IPS-18a (cell line): ENCODE measurements around the gene FXYD3.
A peak's percentile ranks its signal among the peaks of the same experiment; 100 is the strongest.

Source experiments
- H3K27ac ChIP-seq: one replicate; pipeline ENCODE4 v1.5.1; 2013; ENCODE audit warnings: low read length
- H3K27me3 ChIP-seq: one replicate; pipeline ENCODE4 v1.6.1; 2013; ENCODE audit warnings: mild to moderate bottlenecking, low read length; ENCODE audit not compliant: control insufficient read depth, insufficient read depth
- H3K36me3 ChIP-seq: one replicate; pipeline ENCODE4 v1.6.1; 2013; ENCODE audit warnings: low read depth, low read length; ENCODE audit not compliant: control insufficient read depth
- H3K4me1 ChIP-seq: one replicate; pipeline ENCODE4 v1.6.1; 2013; ENCODE audit warnings: low read depth, low read length; ENCODE audit not compliant: control insufficient read depth
- H3K4me3 ChIP-seq: one replicate; pipeline ENCODE4 v1.5.1; 2013; ENCODE audit warnings: low read length
- H3K9ac ChIP-seq: one replicate; pipeline ENCODE4 v1.6.1; 2013; ENCODE audit warnings: mild to moderate bottlenecking, low read length, moderate library complexity
- H3K9me3 ChIP-seq: one replicate; pipeline ENCODE4 v1.6.1; 2013; ENCODE audit warnings: low read depth, low read length; ENCODE audit not compliant: control insufficient read depth

Gene FXYD3

GRCh38 chr19:35140962-35141836, 25.6 kb downstream of the FXYD3 start:
- Histone ChIP-seq H3K4me3 (peak overlapping the region; percentile 66), H3K4me1 (peaks cover 14% of the 10 kb centered on the region), H3K27ac (no peak overlapping the region), H3K9me3 (no peaks in the 10 kb centered on the region), H3K36me3 (no peaks in the 10 kb centered on the region), H3K27me3 (peaks cover 30% of the 10 kb centered on the region), H3K9ac (no peak overlapping the region)

- Histone ChIP-seq H3K4me1 (peaks cover 14% of the 10 kb centered on the region), H3K9ac (peak overlapping the region; percentile 21), H3K27me3 (peaks cover 30% of the 10 kb centered on the region), H3K36me3 (no peaks in the 10 kb centered on the region), H3K27ac (no peak overlapping the region), H3K4me3 (peak overlapping the region; percentile 66), H3K9me3 (no peaks in the 10 kb centered on the region)
Measured at GRCh38 chr19:35141837-35142605, 26.4 kb downstream of the FXYD3 start.

GRCh38 chr19:35142606-35143230, 27.1 kb downstream of the FXYD3 start:
- H3K4me1 ChIP-seq: peaks cover 14% of the 10 kb centered on the region
- H3K9me3 ChIP-seq: no peaks in the 10 kb centered on the region
- H3K27me3 ChIP-seq: peaks cover 30% of the 10 kb centered on the region
- H3K9ac ChIP-seq: peak overlapping the region; percentile 21
- peak overlapping the region; percentile 66 for H3K4me3 ChIP-seq
- H3K36me3 ChIP-seq: no peaks in the 10 kb centered on the region
- no peak overlapping the region for H3K27ac ChIP-seq

GRCh38 chr19:35143231-35143715, 27.6 kb downstream of the FXYD3 start, which contains the start of gene FXYD7:
TSS of gene FXYD7 (plus strand) at chr19:35143255. CDS start at chr19:35143334, 79 bp downstream.
- Histone ChIP-seq H3K4me3 (peak within 1 kb of the TSS; percentile 66), H3K27me3 (peaks cover 30% of the 10 kb centered on the region), H3K9ac (peak within 1 kb of the TSS; percentile 21), H3K9me3 (no peaks in the 10 kb centered on the region), H3K36me3 (no peaks in the 10 kb centered on the region), H3K27ac (no peak within 1 kb of the TSS), H3K4me1 (peaks cover 14% of the 10 kb centered on the region)

GRCh38 chr19:35143818-35144217, 28.2 kb downstream of the FXYD3 start:
- Histone ChIP-seq H3K9me3 (no peaks in the 10 kb centered on the region), H3K4me3 (peak overlapping the region; percentile 45), H3K4me1 (peaks cover 14% of the 10 kb centered on the region), H3K9ac (no peak overlapping the region), H3K36me3 (no peaks in the 10 kb centered on the region), H3K27ac (no peak overlapping the region), H3K27me3 (peaks cover 30% of the 10 kb centered on the region)

GRCh38 chr19:35144259-35144599, 28.6 kb downstream of the FXYD3 start:
- H3K36me3 ChIP-seq: no peaks in the 10 kb centered on the region
- H3K27ac ChIP-seq: no peak overlapping the region
- H3K27me3 ChIP-seq: peaks cover 30% of the 10 kb centered on the region
- H3K4me1 ChIP-seq: peaks cover 14% of the 10 kb centered on the region
- no peaks in the 10 kb centered on the region for H3K9me3 ChIP-seq
- H3K4me3 ChIP-seq: no peak overlapping the region
- no peak overlapping the region for H3K9ac ChIP-seq

DNA sequence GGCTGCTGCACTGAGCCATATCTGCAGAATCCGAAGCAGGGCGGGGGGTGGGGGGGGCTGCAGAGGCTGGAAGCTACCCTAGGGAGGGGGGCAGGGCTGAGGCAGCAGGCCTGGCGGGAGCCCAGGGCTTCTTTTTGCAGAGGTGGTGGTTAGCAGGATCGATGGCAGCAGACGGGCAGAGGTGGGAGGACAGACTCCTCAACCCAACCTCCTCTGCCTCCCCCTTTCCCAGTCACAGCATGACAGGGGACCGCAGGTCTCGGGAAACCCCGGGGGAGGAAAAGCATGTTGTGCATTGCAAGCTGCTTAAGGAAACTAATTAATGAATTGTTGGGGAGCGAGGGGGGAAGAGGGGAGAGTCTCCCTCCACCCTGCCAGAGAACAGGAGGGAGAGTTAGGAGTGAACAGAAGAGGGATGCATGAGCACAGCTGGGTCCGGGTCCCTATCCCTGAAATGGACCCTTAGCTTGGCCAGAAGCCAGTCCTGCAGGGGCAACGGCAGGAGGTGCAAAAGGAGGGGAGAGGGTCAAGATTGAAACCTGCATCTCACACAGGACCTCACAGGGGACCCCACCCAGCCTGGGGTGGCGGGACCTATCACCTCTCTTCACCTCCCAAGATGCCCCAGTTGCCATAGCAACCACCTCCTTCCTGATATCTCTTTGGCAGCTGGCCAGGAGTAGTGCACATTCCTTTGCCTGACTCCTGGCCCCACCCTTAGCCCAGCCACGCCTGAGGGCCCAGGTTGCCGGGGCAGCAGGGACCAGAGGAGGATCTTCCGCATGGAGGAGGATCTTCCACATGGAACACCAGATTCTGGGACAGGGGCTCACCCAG, 29.2 kb downstream of the FXYD3 start:
- Histone ChIP-seq H3K36me3 (no peaks in the 10 kb centered on the region), H3K4me3 (no peak overlapping the region), H3K27me3 (peaks cover 30% of the 10 kb centered on the region), H3K27ac (no peak overlapping the region), H3K4me1 (peaks cover 14% of the 10 kb centered on the region), H3K9me3 (no peaks in the 10 kb centered on the region), H3K9ac (no peak overlapping the region)

DNA sequence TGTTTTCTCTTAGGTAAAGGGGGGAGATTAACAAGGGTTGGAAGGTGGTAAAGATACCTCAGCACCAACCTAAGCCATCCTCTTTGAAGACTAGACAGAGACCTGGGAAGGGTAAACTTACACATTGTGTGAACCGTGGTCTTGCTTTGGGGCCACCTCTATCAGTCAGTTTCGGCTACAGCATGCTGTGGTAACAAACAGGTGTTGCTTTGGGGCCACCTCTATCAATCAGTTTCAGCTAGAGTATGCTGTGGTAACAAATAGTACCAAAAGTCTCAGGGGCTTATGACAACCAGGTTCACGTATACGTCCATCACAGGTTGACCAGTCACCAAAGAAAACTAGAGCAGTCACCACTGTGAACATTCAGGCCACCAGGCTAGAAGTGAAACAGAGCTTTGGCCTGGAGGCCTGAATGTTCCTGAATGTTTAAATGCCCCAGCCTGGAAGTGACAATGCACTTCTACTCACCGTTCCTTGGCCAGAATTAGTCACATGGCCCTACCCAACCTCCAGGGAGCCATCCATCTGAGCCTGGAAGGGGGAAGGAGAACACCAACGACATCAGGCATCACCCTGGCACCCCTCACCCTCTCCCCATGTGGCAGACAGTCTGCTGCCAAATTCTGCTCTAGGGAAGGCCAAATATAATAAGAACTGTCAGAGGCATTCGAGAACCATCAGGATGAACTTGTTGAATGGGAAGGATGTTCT, 31.3 kb downstream of the FXYD3 start:
- Histone ChIP-seq H3K4me1 (peaks cover 23% of the 10 kb centered on the region), H3K27ac (no peak overlapping the region), H3K9ac (no peak overlapping the region), H3K27me3 (peaks cover 17% of the 10 kb centered on the region), H3K36me3 (no peaks in the 10 kb centered on the region), H3K4me3 (no peak overlapping the region), H3K9me3 (no peaks in the 10 kb centered on the region)

DNA sequence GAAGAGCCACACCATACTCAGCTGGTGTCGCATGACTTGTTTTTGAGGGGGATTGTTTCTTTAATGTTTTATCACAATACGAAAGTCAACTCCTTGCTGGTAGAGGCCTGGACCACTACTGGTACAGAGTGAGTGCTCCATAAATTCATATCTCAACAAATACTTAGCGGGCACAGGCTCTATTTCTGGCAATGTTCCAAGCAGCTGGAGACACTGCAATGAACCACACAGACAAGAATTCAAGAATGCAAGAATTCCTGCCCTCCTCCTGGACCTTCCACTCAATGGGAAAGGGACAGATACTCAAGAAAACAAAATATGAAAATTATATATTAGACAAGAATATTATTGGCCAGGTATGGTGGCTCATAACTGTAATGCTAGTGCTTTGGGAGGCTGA, 33.8 kb downstream of the FXYD3 start:
- Histone ChIP-seq H3K27me3 (peaks cover 13% of the 10 kb centered on the region), H3K9me3 (no peaks in the 10 kb centered on the region), H3K9ac (no peak overlapping the region), H3K4me1 (peaks cover 24% of the 10 kb centered on the region), H3K27ac (no peak overlapping the region), H3K4me3 (no peak overlapping the region), H3K36me3 (no peaks in the 10 kb centered on the region)

DNA sequence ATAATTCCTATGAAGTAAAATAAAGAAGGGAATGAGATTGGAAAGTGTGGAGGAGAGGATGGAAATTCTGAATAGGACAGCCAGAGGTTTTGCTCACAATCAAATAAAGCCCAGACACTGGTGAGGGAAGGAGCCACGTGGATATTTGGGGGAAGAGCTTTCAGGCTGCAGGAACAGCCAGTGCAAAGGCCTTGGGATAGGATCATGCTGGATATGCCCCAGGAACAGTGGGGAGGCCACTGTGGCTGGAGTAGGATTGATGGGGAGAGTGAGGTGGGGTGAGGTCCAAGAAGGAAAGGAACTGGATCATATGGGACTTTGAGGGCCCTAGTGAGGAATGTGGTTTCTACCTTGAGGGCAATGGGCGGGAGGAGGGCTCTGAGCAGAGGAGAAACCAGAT, 34.8 kb downstream of the FXYD3 start:
- Histone ChIP-seq H3K9ac (no peak overlapping the region), H3K27ac (no peak overlapping the region), H3K27me3 (peaks cover 13% of the 10 kb centered on the region), H3K36me3 (no peaks in the 10 kb centered on the region), H3K4me1 (peaks cover 24% of the 10 kb centered on the region), H3K4me3 (no peak overlapping the region), H3K9me3 (no peaks in the 10 kb centered on the region)
